A673 (cell line): ENCODE results near the gene ANAPC10. TPM values are rescaled to one million over a fixed set of nuclear protein-coding genes. Genes with fewer than 3 reads are reported as not detected.

Source experiments
- BruUV-seq: library from RNA; stranded (reverse); fragments of 400-500 nt; replicated peaks from 2 replicates; lab custom pipeline; 2021; lab: Mats Ljungman, UMichigan
- CTCF ChIA-PET: fragments of 300-600 bp; sonication (Branson Sonifier 250); formaldehyde crosslinking; loops from one replicate; lab custom pipeline; 2022; ENCODE audit warnings: antibody characterized with exemption; lab: Charles Lee
- POLR2A ChIA-PET: fragments of 300-600 bp; sonication (Branson Sonifier 250); formaldehyde crosslinking; loops from one replicate; lab custom pipeline; 2022; ENCODE audit warnings: antibody characterized with exemption; ENCODE audit not compliant: low non-redundant PET; lab: Charles Lee
- DNase-seq: peaks from one replicate; pipeline ENCODE4 v3.0.0-alpha.2; 2015; ENCODE audit warnings: low spot score
- H3K27ac ChIP-seq: fragments of 200-600 bp; sonication (generic); 2 replicates; pipeline ENCODE4 v1.5.1; 2016; ENCODE audit warnings: mixed run types, low read depth, mild to moderate bottlenecking, mixed read lengths, antibody characterized with exemption, low read length; ENCODE audit not compliant: poor library complexity, severe bottlenecking
- H3K27me3 ChIP-seq: fragments of 200-600 bp; sonication (generic); replicated peaks from 2 replicates; pipeline ENCODE4 v1.6.1; 2017; ENCODE audit warnings: mixed run types, low read depth, mild to moderate bottlenecking, mixed read lengths, antibody characterized with exemption, low read length; ENCODE audit not compliant: insufficient read depth, poor library complexity
- H3K36me3 ChIP-seq: fragments of 200-600 bp; sonication (generic); 2 replicates; pipeline ENCODE4 v1.6.1; 2016; ENCODE audit warnings: mixed run types, mild to moderate bottlenecking, mixed read lengths, antibody characterized with exemption, low read length; ENCODE audit not compliant: insufficient read depth, poor library complexity, severe bottlenecking
- H3K4me1 ChIP-seq: fragments of 200-600 bp; sonication (generic); 2 replicates; pipeline ENCODE4 v1.6.1; 2017; ENCODE audit warnings: mixed run types, mild to moderate bottlenecking, mixed read lengths, antibody characterized with exemption, low read length; ENCODE audit not compliant: insufficient read depth, poor library complexity, severe bottlenecking
- H3K4me3 ChIP-seq: fragments of 200-600 bp; sonication (generic); 2 replicates; pipeline ENCODE4 v1.5.1; 2016; ENCODE audit warnings: low read depth, mixed run types, mild to moderate bottlenecking, mixed read lengths, low read length; ENCODE audit not compliant: poor library complexity, severe bottlenecking
- H3K9me3 ChIP-seq: fragments of 200-600 bp; sonication (generic); 2 replicates; pipeline ENCODE4 v1.6.1; 2016; ENCODE audit warnings: mixed run types, low read depth, mild to moderate bottlenecking, mixed read lengths, antibody characterized with exemption, low read length; ENCODE audit not compliant: poor library complexity, severe bottlenecking
- CTCF ChIP-seq: fragments of 300-800, 200-600 bp; sonication (generic); conservative IDR thresholded peaks from 2 replicates; pipeline ENCODE4 v1.5.1; 2017; ENCODE audit warnings: low read depth, mild to moderate bottlenecking, antibody characterized with exemption, low read length, moderate library complexity, mixed read lengths
- EZH2 ChIP-seq: fragments of 200-600 bp; sonication (generic); IDR thresholded peaks from 2 replicates; pipeline ENCODE4 v1.6.1; 2017; ENCODE audit warnings: borderline replicate concordance, low read depth, mild to moderate bottlenecking, mixed read lengths, antibody characterized with exemption, low read length; ENCODE audit not compliant: poor library complexity, severe bottlenecking
- intact Hi-C: fragments of 100-400 bp; cut with micrococcal nuclease; formaldehyde crosslinking; loops from one replicate; pipeline ENCODE4 v1.10.0; 2022; ENCODE audit not compliant: unreplicated experiment
- total RNA-seq: library from RNA; stranded (reverse); gene quantifications from 2 replicates; pipeline ENCODE4 v1.2.3, GENCODE V29; 2021

ANAPC10 gene
- total RNA-seq, 1 experiment from 2014 or later: 30.5 TPM

GRCh38 chr4:144968606-144969005, 129.4 kb downstream of the ANAPC10 start:
- CTCF ChIA-PET: no interaction called here
- POLR2A ChIA-PET: interaction anchor here (0.7 kb wide), 1 partner anchor 8 kb away, joined by 3 read pairs; no protein-coding TSS in a partner anchor

GRCh38 chr4:144967161-144967560, 130.8 kb downstream of the ANAPC10 start:
- POLR2A ChIA-PET: no interaction called here
- TF ChIP-seq CTCF (no peak), EZH2 (no peak)
- H3K27ac ChIP-seq: no peak overlapping the region
- no peaks in the 10 kb centered on the region for H3K27me3 ChIP-seq
- CTCF ChIA-PET: no interaction called here
- intact Hi-C loops: no loop called here
- H3K9me3 ChIP-seq: no peaks in the 10 kb centered on the region
- no peak overlapping the region for H3K4me3 ChIP-seq
- no TSS peak for BruUV-seq
- no peaks in the 10 kb centered on the region for H3K36me3 ChIP-seq
- DNase-seq: no peak
- H3K4me1 ChIP-seq: no peaks in the 10 kb centered on the region

More at GRCh38 chr4:144968606-144969005, 129.4 kb downstream of the ANAPC10 start:
- no peaks in the 10 kb centered on the region for H3K9me3 ChIP-seq
- no peak overlapping the region for H3K27ac ChIP-seq
- no peak for TF ChIP-seq CTCF
- no peak for TF ChIP-seq EZH2
- intact Hi-C loops: no loop called here
- no peaks in the 10 kb centered on the region for H3K27me3 ChIP-seq
- no peak for DNase-seq
- no peaks in the 10 kb centered on the region for H3K4me1 ChIP-seq
- no peak overlapping the region for H3K4me3 ChIP-seq
- no peaks in the 10 kb centered on the region for H3K36me3 ChIP-seq
- no TSS peak for BruUV-seq

GRCh38 chr4:144962300-144962699, 135.7 kb downstream of the ANAPC10 start:
- BruUV-seq: no TSS peak
- no peak for DNase-seq
- no peaks in the 10 kb centered on the region for H3K4me1 ChIP-seq
- ChIA-PET CTCF (no interaction called here), POLR2A (no interaction called here)
- intact Hi-C loops: no loop called here
- no peaks in the 10 kb centered on the region for H3K9me3 ChIP-seq
- no peaks in the 10 kb centered on the region for H3K27me3 ChIP-seq
- no peak overlapping the region for H3K4me3 ChIP-seq
- TF ChIP-seq EZH2 (no peak), CTCF (0 out of 2 replicates have a peak, but pooled peaks have one; percentile 8)
- H3K36me3 ChIP-seq: no peaks in the 10 kb centered on the region
- H3K27ac ChIP-seq: no peak overlapping the region
